Nephron (organoid): ENCODE results near the gene ELANE.
A peak's percentile ranks its signal among the peaks of the same experiment; 100 is the strongest.
"Not testable (repeated sequence)": the region's sequence is repeated elsewhere in the genome, so short reads cannot be mapped to it uniquely, and the experiment has no call there.

ENCODE experiments used
- H3K27ac Mint-ChIP-seq, 3 experiments: 2 replicates each; pipeline ENCODE4 v1.8.0; 2020; ENCODE audit warnings: mixed read lengths in 3 of 3, mild to moderate bottlenecking in 2 of 3, moderate library complexity in 1 of 3
- H3K27me3 Mint-ChIP-seq: 2 replicates; pipeline ENCODE4 v1.8.0; 2021; ENCODE audit warnings: low read depth, mild to moderate bottlenecking, moderate library complexity, mixed read lengths
- H3K36me3 Mint-ChIP-seq: 2 replicates; pipeline ENCODE4 v1.8.0; 2020; ENCODE audit warnings: low read depth, mixed read lengths
- H3K4me1 Mint-ChIP-seq: 2 replicates; pipeline ENCODE4 v1.8.0; 2020; ENCODE audit warnings: mixed read lengths
- H3K4me3 Mint-ChIP-seq, 3 experiments: 2 replicates each; pipeline ENCODE4 v1.8.0; 2020; ENCODE audit warnings: mild to moderate bottlenecking in 3 of 3, mixed read lengths in 3 of 3, moderate library complexity in 2 of 3
- H3K9me3 Mint-ChIP-seq: 2 replicates; pipeline ENCODE4 v1.8.0; 2020; ENCODE audit warnings: mixed read lengths
- TF ChIP-seq, protein P1 (sequence below), 3 experiments: fragments of 200-600 bp; sonication (generic); IDR thresholded peaks; one replicate each; pipeline ENCODE4 v1.5.0; 2021; ENCODE audit warnings: antibody characterized with exemption in 3 of 3; ENCODE audit not compliant: unreplicated experiment in 3 of 3

ELANE gene

GRCh38 chr19:835210-835810 lies 16.8 kb upstream of the ELANE start:
- Mint-ChIP-seq H3K27me3 (no peaks in the 10 kb centered on the region), H3K9me3 (no peaks in the 10 kb centered on the region), H3K4me1 (no peaks in the 10 kb centered on the region), H3K4me3 (no peak overlapping the region), H3K36me3 (no peaks in the 10 kb centered on the region), H3K27ac (peak overlapping the region in 2 of 3 experiments; percentile 12 to 37)
- TF ChIP-seq, protein P1, sequence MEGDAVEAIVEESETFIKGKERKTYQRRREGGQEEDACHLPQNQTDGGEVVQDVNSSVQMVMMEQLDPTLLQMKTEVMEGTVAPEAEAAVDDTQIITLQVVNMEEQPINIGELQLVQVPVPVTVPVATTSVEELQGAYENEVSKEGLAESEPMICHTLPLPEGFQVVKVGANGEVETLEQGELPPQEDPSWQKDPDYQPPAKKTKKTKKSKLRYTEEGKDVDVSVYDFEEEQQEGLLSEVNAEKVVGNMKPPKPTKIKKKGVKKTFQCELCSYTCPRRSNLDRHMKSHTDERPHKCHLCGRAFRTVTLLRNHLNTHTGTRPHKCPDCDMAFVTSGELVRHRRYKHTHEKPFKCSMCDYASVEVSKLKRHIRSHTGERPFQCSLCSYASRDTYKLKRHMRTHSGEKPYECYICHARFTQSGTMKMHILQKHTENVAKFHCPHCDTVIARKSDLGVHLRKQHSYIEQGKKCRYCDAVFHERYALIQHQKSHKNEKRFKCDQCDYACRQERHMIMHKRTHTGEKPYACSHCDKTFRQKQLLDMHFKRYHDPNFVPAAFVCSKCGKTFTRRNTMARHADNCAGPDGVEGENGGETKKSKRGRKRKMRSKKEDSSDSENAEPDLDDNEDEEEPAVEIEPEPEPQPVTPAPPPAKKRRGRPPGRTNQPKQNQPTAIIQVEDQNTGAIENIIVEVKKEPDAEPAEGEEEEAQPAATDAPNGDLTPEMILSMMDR (IDR thresholded peaks at IDR 0.05; ENCODE audit: unreplicated experiment in 3 of 3): no peak

DNA sequence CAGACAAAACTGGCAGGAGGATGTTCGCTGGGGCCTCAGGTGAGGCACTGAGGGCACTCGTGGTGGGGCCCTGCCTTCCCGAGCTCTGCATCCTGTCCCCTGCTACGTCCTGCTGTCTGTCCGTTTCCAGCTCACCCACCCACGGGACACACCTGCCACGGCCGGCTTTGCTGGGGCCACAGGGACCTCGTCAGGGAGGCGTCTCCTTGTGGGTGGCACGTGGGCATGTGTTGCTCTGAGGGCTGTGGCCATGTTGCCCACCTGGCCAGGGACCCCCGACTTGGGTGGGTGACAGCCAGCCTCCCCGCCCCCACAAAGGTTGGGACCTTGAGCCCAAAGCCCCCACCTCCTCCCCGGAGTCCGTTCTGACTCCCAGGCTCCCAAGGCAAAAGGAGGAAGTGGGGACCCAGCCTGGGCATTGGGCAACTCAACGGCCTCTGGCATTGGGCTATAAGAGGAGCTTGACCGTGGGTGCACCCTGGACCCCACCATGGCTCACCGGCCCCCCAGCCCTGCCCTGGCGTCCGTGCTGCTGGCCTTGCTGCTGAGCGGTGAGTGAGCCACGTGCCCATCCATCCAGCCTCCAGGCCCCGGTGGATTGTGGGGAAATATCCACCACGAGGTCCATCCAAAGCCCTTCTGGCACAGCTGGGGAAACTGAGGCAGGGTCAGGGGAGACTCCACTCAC lies 11.4 kb upstream of the ELANE start, which contains the start of gene PRTN3:
Gene PRTN3 (plus strand): TSS at position 481 of the 688 bp plus-strand sequence. CDS start 10 bp downstream, at position 491.
- TF ChIP-seq, protein P1 (IDR thresholded peaks at IDR 0.05; ENCODE audit: unreplicated experiment in 3 of 3): no peak
- H3K4me1 Mint-ChIP-seq: peaks cover 5% of the 10 kb centered on the region
- H3K27ac Mint-ChIP-seq: no peak within 1 kb of the TSS
- no peaks in the 10 kb centered on the region for H3K36me3 Mint-ChIP-seq
- H3K27me3 Mint-ChIP-seq: peaks cover 33% of the 10 kb centered on the region
- peak within 1 kb of the TSS in 2 of 3 experiments; percentile 19 to 35 for H3K4me3 Mint-ChIP-seq
- H3K9me3 Mint-ChIP-seq: peaks cover 3% of the 10 kb centered on the region

- H3K36me3 Mint-ChIP-seq, H3K9me3 Mint-ChIP-seq, H3K4me1 Mint-ChIP-seq, H3K27ac Mint-ChIP-seq: not testable (repeated sequence)
- Mint-ChIP-seq H3K27me3 (peaks cover 45% of the 10 kb centered on the region), H3K4me3 (peak overlapping the region in 2 of 3 experiments; percentile 41 to 53)
Observed at GRCh38 chr19:842802-843179, 9.3 kb upstream of the ELANE start.

DNA sequence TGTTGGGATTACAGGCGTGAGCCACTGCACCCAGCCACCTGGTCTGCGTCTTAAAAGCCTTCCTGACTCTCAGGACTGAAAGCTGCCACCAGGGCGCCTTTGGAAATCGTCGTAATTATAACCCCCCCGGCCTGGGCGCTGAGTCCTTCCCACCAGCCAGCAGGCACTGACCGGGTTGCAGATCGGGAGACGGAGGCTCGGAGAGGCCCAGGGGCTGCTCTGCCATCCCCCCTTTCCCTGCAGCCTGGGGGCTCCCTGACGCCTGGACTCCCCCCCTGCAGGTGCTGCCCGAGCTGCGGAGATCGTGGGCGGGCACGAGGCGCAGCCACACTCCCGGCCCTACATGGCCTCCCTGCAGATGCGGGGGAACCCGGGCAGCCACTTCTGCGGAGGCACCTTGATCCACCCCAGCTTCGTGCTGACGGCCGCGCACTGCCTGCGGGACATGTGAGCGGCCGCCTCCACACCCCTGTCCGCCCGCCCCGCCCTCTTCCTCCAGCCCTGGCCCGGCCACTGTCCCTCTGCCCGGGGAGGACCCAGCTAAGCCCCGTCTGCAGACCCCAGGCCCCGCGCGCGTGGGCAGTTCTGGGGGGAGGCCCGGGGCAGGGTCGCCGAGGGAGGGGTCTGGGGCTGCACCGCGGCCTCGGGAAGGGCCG lies 8.8 kb upstream of the ELANE start:
- Mint-ChIP-seq H3K4me1 (peaks cover 5% of the 10 kb centered on the region), H3K9me3 (peaks cover 3% of the 10 kb centered on the region), H3K36me3 (no peaks in the 10 kb centered on the region), H3K27ac (no peak overlapping the region), H3K4me3 (peak overlapping the region in 2 of 3 experiments; percentile 41 to 53), H3K27me3 (peaks cover 47% of the 10 kb centered on the region)
- TF ChIP-seq, protein P1 (IDR thresholded peaks at IDR 0.05; ENCODE audit: unreplicated experiment in 3 of 3): no peak

GRCh38 chr19:843836-844545 lies 8.1 kb upstream of the ELANE start:
- H3K27me3 Mint-ChIP-seq: peaks cover 53% of the 10 kb centered on the region
- TF ChIP-seq, protein P1 (IDR thresholded peaks at IDR 0.05; ENCODE audit: unreplicated experiment in 3 of 3): no peak
- peaks cover 3% of the 10 kb centered on the region for H3K9me3 Mint-ChIP-seq
- no peaks in the 10 kb centered on the region for H3K36me3 Mint-ChIP-seq
- H3K4me1 Mint-ChIP-seq: peaks cover 5% of the 10 kb centered on the region
- no peak overlapping the region for H3K27ac Mint-ChIP-seq
- H3K4me3 Mint-ChIP-seq: no peak overlapping the region

GRCh38 chr19:844546-844971 lies 7.5 kb upstream of the ELANE start:
- H3K36me3 Mint-ChIP-seq: no peaks in the 10 kb centered on the region
- TF ChIP-seq, protein P1 (IDR thresholded peaks at IDR 0.05; ENCODE audit: unreplicated experiment in 3 of 3): no peak
- peaks cover 3% of the 10 kb centered on the region for H3K9me3 Mint-ChIP-seq
- H3K27ac Mint-ChIP-seq: no peak overlapping the region
- H3K4me1 Mint-ChIP-seq: peaks cover 5% of the 10 kb centered on the region
- peaks cover 53% of the 10 kb centered on the region for H3K27me3 Mint-ChIP-seq
- H3K4me3 Mint-ChIP-seq: peak overlapping the region in 2 of 3 experiments; percentile 40 to 62
